Omental fat pad (tissue), 4 donors: ENCODE measurements around the gene YARS1. TPM values are rescaled to one million over a fixed set of nuclear protein-coding genes. Genes with fewer than 3 reads are reported as not detected.
A peak's percentile ranks its signal among the peaks of the same experiment; 100 is the strongest.
"Not testable (repeated sequence)": the region's sequence is repeated elsewhere in the genome, so short reads cannot be mapped to it uniquely, and the experiment has no call there.

Experiments
- ATAC-seq: fragments of 150-250 bp; one replicate; pipeline ENCODE4 v1.9.1; 2016; ENCODE audit warnings: mild to moderate bottlenecking, moderate library complexity; ENCODE audit not compliant: low FRiP score
- DNase-seq: peaks from one replicate; pipeline ENCODE4 v3.0.0-alpha.2; 2019; ENCODE audit warnings: low spot score
- total RNA-seq, 4 donors: library from RNA; depleted of rRNA; stranded (reverse); fragments of >200 nt; gene quantifications; one replicate each; pipeline ENCODE4 v1.1.0, GENCODE V29; 2016
- TF ChIP-seq, protein P1 (sequence below), 3 donors: fragments of 450-650 bp; IDR thresholded peaks; one replicate each; pipeline ENCODE4 v1.5.1; 2016 to 2017; ENCODE audit warnings: antibody characterized with exemption in 3 of 3, mild to moderate bottlenecking in 3 of 3, moderate library complexity in 2 of 3

The YARS1 gene
- total RNA-seq, 4 donors from 2014 or later = 59.1 to 124 (median 62.6) TPM

DNA sequence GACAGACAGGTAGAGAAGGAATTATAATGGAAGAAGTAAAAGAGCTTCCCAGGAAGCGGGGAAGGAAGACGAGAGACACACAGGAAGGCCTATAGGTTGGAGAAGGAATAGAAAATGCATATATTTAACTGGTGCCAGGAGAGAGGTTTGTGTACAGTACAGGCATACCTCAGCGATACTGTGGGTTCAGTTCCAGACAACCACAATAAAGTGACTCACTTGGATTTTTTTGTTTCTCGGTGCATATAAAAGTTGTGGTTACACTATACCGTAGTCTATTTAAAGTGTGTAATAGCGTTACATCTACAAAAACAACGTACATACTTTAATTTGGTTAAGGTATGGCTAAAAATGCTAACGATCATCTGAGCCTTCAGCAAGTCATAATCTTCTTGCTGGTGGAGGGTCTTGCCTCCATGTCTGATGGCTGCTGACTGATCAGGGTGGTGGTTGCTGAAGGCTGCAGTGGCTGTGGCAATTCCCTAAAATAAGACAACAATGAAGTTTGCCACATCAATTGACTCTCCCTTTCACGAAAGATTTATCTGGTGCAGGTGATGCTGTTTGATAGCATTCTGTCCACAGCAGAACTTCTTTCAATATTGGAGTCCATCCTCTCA, 16.0 kb downstream of the YARS1 start:
- ATAC-seq (no peak), DNase-seq (no peak)
- TF ChIP-seq, protein P1, sequence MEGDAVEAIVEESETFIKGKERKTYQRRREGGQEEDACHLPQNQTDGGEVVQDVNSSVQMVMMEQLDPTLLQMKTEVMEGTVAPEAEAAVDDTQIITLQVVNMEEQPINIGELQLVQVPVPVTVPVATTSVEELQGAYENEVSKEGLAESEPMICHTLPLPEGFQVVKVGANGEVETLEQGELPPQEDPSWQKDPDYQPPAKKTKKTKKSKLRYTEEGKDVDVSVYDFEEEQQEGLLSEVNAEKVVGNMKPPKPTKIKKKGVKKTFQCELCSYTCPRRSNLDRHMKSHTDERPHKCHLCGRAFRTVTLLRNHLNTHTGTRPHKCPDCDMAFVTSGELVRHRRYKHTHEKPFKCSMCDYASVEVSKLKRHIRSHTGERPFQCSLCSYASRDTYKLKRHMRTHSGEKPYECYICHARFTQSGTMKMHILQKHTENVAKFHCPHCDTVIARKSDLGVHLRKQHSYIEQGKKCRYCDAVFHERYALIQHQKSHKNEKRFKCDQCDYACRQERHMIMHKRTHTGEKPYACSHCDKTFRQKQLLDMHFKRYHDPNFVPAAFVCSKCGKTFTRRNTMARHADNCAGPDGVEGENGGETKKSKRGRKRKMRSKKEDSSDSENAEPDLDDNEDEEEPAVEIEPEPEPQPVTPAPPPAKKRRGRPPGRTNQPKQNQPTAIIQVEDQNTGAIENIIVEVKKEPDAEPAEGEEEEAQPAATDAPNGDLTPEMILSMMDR (IDR thresholded peaks at IDR 0.05) = no peak

DNA sequence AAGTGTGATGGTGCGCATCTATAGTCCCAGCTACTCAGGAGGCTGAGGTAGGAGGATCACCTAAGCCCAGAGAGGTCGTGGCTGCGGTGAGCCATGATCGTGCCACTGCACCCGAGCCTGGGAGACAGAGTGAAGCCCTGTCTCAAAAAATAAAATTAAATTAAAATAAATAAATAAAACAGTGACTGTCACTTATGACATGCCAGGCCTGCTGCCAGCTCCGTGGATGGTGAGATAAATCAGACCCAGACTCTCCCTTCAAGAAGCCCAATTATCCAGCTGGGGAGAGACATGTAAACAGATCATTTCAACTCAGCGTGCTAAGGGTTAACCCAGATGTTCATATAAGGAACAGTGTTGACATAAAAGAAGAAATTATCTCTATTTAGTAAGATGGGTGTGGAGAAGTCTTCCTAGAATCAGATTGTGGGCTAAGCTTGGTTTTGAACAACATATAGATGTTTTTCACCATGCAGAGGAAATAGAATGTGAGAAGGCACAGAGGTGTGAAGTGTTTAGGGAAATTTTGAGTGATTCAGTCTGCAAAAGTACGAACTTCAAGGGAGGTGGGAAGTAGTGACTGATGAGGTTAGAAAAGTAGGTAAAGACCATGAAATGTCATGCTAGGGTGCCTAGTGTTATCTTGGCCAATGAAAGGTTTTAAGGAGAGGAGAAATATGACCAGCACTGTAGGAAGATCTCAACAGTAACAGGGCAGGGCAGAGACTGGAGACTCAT, 18.3 kb downstream of the YARS1 start:
- TF ChIP-seq, protein P1 (IDR thresholded peaks at IDR 0.05) = no peak
- DNase-seq (no peak), ATAC-seq (no peak)

DNA sequence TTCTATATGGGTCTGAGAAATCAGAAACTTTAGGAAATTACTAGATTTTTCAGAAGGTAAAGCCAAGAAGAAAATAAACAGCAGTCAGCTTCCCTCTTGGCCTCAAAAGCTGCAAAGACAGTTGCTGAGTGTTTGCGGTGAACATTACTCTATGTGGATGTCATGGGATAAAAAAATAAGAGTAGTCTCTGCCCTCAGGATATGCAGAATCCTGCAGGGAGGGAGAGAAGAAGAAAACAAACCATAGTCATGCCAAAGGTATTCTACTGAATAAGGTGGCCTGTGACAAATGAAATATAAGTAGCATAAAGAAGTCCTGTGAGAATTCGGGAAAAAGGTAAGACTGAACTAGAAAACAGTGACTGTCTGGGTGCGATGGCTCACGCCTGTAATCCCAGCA, 19.0 kb downstream of the YARS1 start:
- ATAC-seq (no peak), DNase-seq (no peak)
- TF ChIP-seq, protein P1 (IDR thresholded peaks at IDR 0.05) = no peak

DNA sequence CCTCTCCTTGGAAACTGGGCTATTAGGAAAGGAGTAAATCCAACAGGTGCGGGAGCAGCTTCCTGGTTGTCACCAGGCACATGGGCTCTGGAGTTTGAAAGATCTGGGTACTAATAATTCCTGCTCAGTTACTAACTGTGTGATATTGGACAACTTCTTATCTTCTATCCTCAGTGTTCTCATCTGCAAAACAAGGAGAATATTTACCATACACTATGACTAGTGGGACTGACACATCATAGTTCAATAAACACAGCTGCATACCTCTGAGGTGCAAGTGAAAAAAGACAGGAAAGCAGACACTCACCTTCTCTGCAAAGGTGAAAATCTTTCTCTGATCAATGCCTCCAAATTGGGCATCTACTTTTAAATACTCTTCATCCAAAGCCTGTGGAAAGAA, 19.7 kb downstream of the YARS1 start:
- ATAC-seq = no peak
- DNase-seq = no peak
- TF ChIP-seq, protein P1 (IDR thresholded peaks at IDR 0.05) = no peak

DNA sequence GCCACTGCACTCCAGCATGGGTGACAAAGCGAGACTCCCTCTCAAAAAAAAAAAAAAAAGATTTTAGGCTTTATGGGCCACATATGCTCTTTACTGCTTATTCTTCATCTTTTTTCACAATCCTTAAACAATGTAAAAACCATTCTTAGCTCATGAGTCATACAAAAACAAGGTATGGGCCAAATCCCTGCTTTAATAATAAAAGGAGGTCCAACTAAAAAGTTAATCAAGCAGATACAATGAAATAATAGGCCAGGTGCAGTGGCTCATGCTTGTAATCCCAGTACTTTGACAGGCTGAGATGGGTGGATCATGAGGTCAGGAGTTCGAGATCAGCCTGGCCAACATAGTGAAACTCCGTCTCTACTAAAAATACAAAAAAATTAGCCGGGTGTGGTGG, 21.4 kb downstream of the YARS1 start:
- not testable (repeated sequence) for DNase-seq, ATAC-seq

DNA sequence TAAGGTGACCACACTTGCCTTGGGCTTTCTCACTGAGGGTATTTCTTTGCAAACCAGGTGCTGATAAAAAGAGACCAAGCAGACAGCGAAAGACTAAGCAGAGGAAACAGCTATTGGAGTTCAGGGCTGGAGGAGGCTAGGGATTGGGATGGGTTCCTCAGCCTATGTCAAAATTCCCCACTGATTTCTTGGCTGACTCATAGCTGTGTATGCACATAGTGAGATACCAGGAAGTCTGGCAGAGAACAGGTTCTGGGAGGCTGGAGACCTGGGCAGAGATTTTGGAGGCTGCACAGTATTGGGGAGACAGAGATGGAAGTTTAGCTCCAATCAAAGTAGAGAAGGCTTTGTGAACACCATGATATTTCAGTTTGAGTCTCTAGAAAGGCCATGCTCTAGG, 25.3 kb downstream of the YARS1 start:
- TF ChIP-seq, protein P1 (IDR thresholded peaks at IDR 0.05) = no peak

DNA sequence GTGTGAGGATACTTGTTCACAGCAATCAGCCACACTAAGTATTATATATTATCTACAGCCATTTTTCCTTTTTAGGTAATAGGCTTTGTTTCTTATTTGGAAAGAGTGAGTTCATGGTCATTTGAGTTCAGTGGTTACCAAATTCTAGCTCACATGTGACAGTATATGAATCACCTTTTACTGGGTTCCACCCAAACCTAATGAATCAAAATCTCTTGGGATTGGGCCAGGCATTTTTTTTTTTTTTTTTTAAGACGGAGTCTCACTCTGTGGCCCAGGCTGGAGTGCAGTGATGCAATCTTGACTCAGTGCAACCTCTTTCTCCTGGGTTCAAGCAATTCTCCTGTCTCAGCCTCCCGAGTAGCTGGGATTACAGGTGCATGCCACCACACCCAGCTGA, 27.8 kb downstream of the YARS1 start:
- peak; percentile 77 for ATAC-seq
- DNase-seq = not testable (repeated sequence)

More for the DNA sequence above, 25.3 kb downstream of the YARS1 start:
- ATAC-seq (peak; percentile 72), DNase-seq (no peak)

DNA sequence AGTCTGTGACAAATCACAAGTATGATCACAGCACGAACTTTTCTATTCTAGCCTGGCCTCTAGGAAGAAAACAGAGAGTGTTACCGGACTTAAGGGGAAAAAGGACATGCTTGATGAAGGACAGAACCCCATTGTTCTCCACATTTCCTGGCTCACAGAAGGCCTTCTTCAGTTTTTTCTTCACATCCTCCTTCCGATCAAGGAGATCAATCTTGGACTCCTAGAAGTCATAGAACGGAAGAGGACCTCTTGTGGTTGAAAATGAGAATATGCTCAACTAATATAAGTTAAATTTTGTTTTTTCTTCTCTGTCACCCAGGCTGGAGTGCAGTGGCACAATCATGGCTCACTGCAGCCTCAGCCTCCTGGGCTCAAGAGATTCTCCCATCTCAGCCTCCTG, 30.3 kb downstream of the YARS1 start:
- DNase-seq (no peak), ATAC-seq (no peak)
- TF ChIP-seq, protein P1 (IDR thresholded peaks at IDR 0.05) = no peak
